Lung microvascular endothelial cell (primary cell): ENCODE measurements around the gene LMO1. TPM values are rescaled to one million over a fixed set of nuclear protein-coding genes. Genes with fewer than 3 reads are reported as not detected.

Source experiments
- DNase-seq, 2 donors: peaks; one replicate each; pipeline versions ENCODE4 v3.0.0 to v3.0.0-alpha.2; 2010; ENCODE audit warnings: low read depth in 2 of 2
- total RNA-seq: library from RNA; depleted of rRNA; stranded (reverse); fragments of >200 nt; gene quantifications from 2 replicates; pipeline ENCODE4 v1.2.1, GENCODE V29; 2014

The LMO1 gene
- total RNA-seq, 1 donor from 2014 or later: not detected

- DNase-seq: no peak
These were observed 25.3 kb upstream of the LMO1 start for GRCh38 chr11:8288824-8289491.

GRCh38 chr11:8288166-8288772, 24.6 kb upstream of the LMO1 start:
- DNase-seq: no peak

GRCh38 chr11:8287703-8288102, 24.0 kb upstream of the LMO1 start:
- no peak for DNase-seq

GRCh38 chr11:8287297-8287696, 23.6 kb upstream of the LMO1 start:
- no peak for DNase-seq

GRCh38 chr11:8286886-8287285, 23.2 kb upstream of the LMO1 start:
- DNase-seq: no peak

GRCh38 chr11:8285796-8286195, 22.1 kb upstream of the LMO1 start:
- DNase-seq: no peak

- no peak for DNase-seq
These were observed 21.6 kb upstream of the LMO1 start for GRCh38 chr11:8285228-8285627.

GRCh38 chr11:8283465-8284230, 20.0 kb upstream of the LMO1 start:
- no peak for DNase-seq

- DNase-seq: no peak
These were observed 19.4 kb upstream of the LMO1 start for GRCh38 chr11:8283100-8283464.

GRCh38 chr11:8282631-8283030, 19.0 kb upstream of the LMO1 start:
- no peak for DNase-seq

GRCh38 chr11:8281266-8281665, 17.6 kb upstream of the LMO1 start:
- no peak for DNase-seq

- no peak for DNase-seq
These were observed 14.0 kb upstream of the LMO1 start for GRCh38 chr11:8277691-8278090.

- no peak for DNase-seq
These were observed 12.8 kb upstream of the LMO1 start for GRCh38 chr11:8276528-8276927.

GRCh38 chr11:8273287-8273686, 9.6 kb upstream of the LMO1 start:
- DNase-seq: peak in 1 of 2 donors; percentile 47

GRCh38 chr11:8271106-8271886, 7.6 kb upstream of the LMO1 start:
- DNase-seq: no peak

- DNase-seq: no peak
These were observed 6.0 kb upstream of the LMO1 start for GRCh38 chr11:8269636-8270035.

GRCh38 chr11:8268530-8269400, 5.1 kb upstream of the LMO1 start:
- DNase-seq: no peak

- no peak for DNase-seq
These were observed 4.3 kb upstream of the LMO1 start for GRCh38 chr11:8267831-8268529.

- no peak for DNase-seq
These were observed 3.6 kb upstream of the LMO1 start for GRCh38 chr11:8267280-8267679.
